Glutamatergic neuron (in vitro differentiated cells): ENCODE data around the gene FPR2. TPM values are rescaled to one million over a fixed set of nuclear protein-coding genes. Genes with fewer than 3 reads are reported as not detected.

Experiments
- DNase-seq: peaks from one replicate; pipeline ENCODE4 v3.0.0; 2022
- H3K27ac Mint-ChIP-seq: one replicate; pipeline ENCODE4 v1.8.0; 2020; ENCODE audit warnings: mild to moderate bottlenecking, mixed read lengths, inconsistent platforms; ENCODE audit not compliant: unreplicated experiment
- H3K27me3 Mint-ChIP-seq: one replicate; pipeline ENCODE4 v1.8.0; 2020; ENCODE audit warnings: mild to moderate bottlenecking, moderate library complexity, mixed read lengths, inconsistent platforms; ENCODE audit not compliant: unreplicated experiment
- H3K36me3 Mint-ChIP-seq: one replicate; pipeline ENCODE4 v1.8.0; 2020; ENCODE audit warnings: mild to moderate bottlenecking, mixed read lengths, inconsistent platforms; ENCODE audit not compliant: unreplicated experiment
- H3K4me1 Mint-ChIP-seq: one replicate; pipeline ENCODE4 v1.8.0; 2020; ENCODE audit warnings: mild to moderate bottlenecking, low read depth, mixed read lengths, inconsistent platforms; ENCODE audit not compliant: unreplicated experiment
- H3K4me3 Mint-ChIP-seq: one replicate; pipeline ENCODE4 v1.8.0; 2020; ENCODE audit warnings: mild to moderate bottlenecking, mixed read lengths, inconsistent platforms; ENCODE audit not compliant: unreplicated experiment
- H3K9me3 Mint-ChIP-seq: one replicate; pipeline ENCODE4 v1.8.0; 2020; ENCODE audit warnings: mild to moderate bottlenecking, moderate library complexity, mixed read lengths, inconsistent platforms; ENCODE audit not compliant: unreplicated experiment
- total RNA-seq: library from RNA; stranded (reverse); fragmentation: NEBNext Ultra II Directional; extraction: Animal tissue kit (Norgen Biotek cat#: 25700); gene quantifications from one replicate; pipeline ENCODE4 v1.2.1, GENCODE V29; 2021; ENCODE audit not compliant: unreplicated experiment
- TF ChIP-seq, protein P1 (sequence below): fragments of 200-600 bp; sonication (generic); IDR thresholded peaks from one replicate; pipeline ENCODE4 v1.5.0; 2021; ENCODE audit not compliant: partially characterized antibody, unreplicated experiment

The FPR2 gene
- total RNA-seq, 1 donor from 2014 or later: not detected

DNA sequence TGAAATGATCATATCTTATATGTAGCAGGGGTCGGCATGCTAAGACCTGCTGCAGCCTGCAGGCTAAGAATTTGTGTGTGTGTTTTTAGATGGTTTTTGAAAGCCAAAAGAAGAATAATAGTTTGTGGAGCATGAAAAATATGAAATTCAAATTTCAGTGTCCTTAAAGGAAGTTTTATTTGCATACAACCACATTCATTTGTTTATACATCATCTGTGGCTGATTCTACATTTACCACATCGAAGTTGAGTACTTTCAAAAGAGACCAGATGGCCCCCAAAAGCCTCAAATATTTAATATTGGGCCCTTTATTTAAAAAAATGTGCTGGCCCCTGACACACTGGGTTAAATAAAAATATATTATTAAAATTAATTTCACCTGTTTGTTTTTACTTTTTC, 38.5 kb upstream of the FPR2 start:
- DNase-seq: no peak
- H3K9me3 Mint-ChIP-seq: peaks cover 20% of the 10 kb centered on the region
- H3K27me3 Mint-ChIP-seq: peaks cover 9% of the 10 kb centered on the region
- H3K27ac Mint-ChIP-seq: no peak overlapping the region
- peaks cover 5% of the 10 kb centered on the region for H3K36me3 Mint-ChIP-seq
- H3K4me3 Mint-ChIP-seq: no peak overlapping the region
- TF ChIP-seq, protein P1, sequence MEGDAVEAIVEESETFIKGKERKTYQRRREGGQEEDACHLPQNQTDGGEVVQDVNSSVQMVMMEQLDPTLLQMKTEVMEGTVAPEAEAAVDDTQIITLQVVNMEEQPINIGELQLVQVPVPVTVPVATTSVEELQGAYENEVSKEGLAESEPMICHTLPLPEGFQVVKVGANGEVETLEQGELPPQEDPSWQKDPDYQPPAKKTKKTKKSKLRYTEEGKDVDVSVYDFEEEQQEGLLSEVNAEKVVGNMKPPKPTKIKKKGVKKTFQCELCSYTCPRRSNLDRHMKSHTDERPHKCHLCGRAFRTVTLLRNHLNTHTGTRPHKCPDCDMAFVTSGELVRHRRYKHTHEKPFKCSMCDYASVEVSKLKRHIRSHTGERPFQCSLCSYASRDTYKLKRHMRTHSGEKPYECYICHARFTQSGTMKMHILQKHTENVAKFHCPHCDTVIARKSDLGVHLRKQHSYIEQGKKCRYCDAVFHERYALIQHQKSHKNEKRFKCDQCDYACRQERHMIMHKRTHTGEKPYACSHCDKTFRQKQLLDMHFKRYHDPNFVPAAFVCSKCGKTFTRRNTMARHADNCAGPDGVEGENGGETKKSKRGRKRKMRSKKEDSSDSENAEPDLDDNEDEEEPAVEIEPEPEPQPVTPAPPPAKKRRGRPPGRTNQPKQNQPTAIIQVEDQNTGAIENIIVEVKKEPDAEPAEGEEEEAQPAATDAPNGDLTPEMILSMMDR: no peak
- H3K4me1 Mint-ChIP-seq: peaks cover 16% of the 10 kb centered on the region

DNA sequence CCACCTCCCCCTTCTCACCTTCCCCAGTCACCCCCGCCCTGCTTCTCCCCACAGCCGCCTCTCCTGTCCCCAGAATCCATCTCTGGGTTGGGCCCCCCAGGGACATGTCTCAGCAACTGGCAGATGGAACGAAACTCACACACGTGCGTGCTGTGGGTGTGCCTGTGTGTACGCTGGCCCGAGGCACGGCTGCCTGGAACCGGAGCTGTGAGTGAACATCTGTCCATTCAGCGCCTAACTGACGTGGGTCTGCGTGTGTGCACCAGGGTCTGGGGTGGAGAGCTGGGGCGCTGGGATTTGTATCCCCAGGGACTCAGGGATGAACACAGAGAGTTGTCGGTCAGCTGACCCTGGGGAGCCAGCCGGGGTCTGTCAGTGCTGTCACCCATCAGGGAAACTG, 36.4 kb upstream of the FPR2 start:
- H3K27ac Mint-ChIP-seq: peak overlapping the region; percentile 90
- DNase-seq: peak; percentile 69
- H3K27me3 Mint-ChIP-seq: peaks cover 6% of the 10 kb centered on the region
- H3K9me3 Mint-ChIP-seq: peaks cover 18% of the 10 kb centered on the region
- H3K4me1 Mint-ChIP-seq: peaks cover 13% of the 10 kb centered on the region
- H3K4me3 Mint-ChIP-seq: peak overlapping the region; percentile 31
- no peaks in the 10 kb centered on the region for H3K36me3 Mint-ChIP-seq
- TF ChIP-seq, protein P1: no peak

DNA sequence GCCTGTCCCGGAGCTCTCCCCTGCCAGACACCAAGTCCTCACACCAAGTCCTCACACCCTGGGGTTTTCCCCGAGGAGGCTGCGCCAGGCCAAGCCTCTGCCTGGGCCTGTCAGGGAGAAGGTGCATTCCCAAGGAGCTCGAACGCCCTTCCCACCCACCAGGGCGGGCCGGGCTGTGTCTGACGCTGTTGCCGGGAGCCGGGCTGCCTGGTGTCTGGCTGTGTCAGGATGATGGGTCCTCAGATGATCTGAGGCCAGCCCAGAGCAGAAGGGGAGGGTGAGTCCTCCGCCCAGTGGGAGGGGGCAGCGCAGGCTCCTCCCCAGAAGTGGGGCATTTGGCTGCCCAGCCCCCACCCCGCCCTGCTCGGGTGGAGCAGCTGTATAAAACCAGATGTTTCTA, 34.9 kb upstream of the FPR2 start:
- DNase-seq: no peak
- H3K4me3 Mint-ChIP-seq: peak overlapping the region; percentile 11
- TF ChIP-seq, protein P1: no peak
- no peaks in the 10 kb centered on the region for H3K36me3 Mint-ChIP-seq
- H3K27ac Mint-ChIP-seq: peak overlapping the region; percentile 40
- H3K4me1 Mint-ChIP-seq: peaks cover 13% of the 10 kb centered on the region
- peaks cover 20% of the 10 kb centered on the region for H3K9me3 Mint-ChIP-seq
- peaks cover 6% of the 10 kb centered on the region for H3K27me3 Mint-ChIP-seq

DNA sequence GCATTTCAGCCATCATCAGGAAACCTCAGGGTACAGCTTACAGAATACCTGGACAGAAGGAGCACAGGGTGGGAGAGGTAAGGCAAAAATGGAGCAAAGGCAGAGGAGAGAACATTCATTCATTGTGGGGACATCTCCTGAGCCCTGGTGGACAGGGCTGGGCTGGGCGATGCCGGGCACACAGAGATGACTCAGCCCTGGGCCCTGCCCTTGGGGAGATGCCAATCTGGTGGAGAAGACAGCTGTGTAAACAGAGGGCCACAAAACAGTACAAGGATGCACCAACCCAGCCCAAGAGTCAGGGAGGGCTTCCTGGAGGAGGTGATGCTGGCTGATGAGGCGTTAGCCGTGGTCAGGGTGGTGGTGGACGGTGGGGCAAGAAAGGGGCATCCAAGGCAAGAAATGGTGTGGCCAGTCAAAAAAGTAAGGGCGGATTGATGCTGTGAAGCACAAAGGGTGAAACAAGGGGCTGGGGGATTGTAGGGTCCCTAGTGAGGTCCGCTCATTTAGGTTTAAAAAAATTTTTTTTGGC, 33.6 kb upstream of the FPR2 start:
- Mint-ChIP-seq H3K4me1 (peaks cover 13% of the 10 kb centered on the region), H3K4me3 (no peak overlapping the region), H3K27me3 (peaks cover 6% of the 10 kb centered on the region), H3K36me3 (no peaks in the 10 kb centered on the region), H3K9me3 (peaks cover 20% of the 10 kb centered on the region), H3K27ac (peak overlapping the region; percentile 22)
- TF ChIP-seq, protein P1: no peak
- no peak for DNase-seq

DNA sequence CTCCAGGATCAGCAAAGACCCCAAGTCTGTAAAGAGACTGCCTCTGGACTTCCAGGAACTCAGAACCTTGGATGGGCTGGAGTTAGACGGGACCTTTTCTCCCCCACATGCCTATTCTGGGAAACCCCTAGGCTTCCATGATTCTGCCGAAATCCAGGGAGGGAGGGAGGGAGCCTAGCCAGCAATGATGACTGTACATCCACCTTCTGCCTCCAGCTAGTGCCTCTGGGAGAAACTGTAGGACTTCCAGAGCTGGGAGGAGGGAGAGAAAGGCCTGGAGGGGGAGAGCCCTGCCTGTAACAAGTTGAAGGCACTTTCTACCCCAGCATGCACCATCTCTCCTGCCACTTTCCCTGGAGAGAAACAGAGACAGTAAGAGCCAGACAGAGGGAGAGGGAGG, 31.2 kb upstream of the FPR2 start:
- no peaks in the 10 kb centered on the region for H3K36me3 Mint-ChIP-seq

More for the DNA sequence above, 31.2 kb upstream of the FPR2 start:
- TF ChIP-seq, protein P1: no peak
- no peak overlapping the region for H3K4me3 Mint-ChIP-seq
- H3K27ac Mint-ChIP-seq: no peak overlapping the region
- H3K9me3 Mint-ChIP-seq: peaks cover 5% of the 10 kb centered on the region
- DNase-seq: no peak
- peaks cover 3% of the 10 kb centered on the region for H3K27me3 Mint-ChIP-seq
- H3K4me1 Mint-ChIP-seq: peaks cover 3% of the 10 kb centered on the region
